ENCODE measurements around the gene AKR1C8. TPM values are rescaled to one million over a fixed set of nuclear protein-coding genes. Genes with fewer than 3 reads are reported as not detected.

Gene AKR1C8
- total RNA-seq, 1 experiment from 2014 or later, result not detected

DNA sequence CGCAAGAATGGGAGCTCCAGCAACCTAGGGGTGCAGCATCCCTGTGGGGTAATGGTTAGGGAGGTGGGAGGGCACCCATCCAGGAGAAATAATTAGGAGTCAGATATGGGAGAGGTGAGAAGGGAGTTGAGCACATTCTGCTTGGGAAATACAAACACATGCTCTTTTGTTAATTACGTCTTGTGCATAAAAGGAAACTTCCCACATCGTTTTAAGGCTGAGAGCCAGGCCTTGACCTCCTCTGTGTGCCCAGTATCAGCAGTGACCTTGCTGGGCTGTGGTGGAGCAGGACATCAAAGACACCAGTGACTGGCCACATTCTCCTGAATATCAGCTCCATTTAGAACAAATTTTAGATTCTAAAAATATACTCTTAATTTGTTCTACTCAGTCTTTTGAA, 34.3 kb upstream of the AKR1C8 start:
- intact Hi-C loops (cut with micrococcal nuclease), result no loop called here
- POLR2A ChIA-PET, result no interaction called here

More for the DNA sequence above, 34.3 kb upstream of the AKR1C8 start:
- Histone ChIP-seq H3K9me2 (ENCODE audit: insufficient read depth) (no peaks in the 10 kb centered on the region), H3K79me2 (ENCODE audit: insufficient read depth, low read length) (no peaks in the 10 kb centered on the region), H3K27me3 (ENCODE audit: insufficient read depth, low read length) (no peaks in the 10 kb centered on the region), H3K27ac (ENCODE audit: low read depth, low read length) (no peak overlapping the region), H3K9ac (ENCODE audit: low read length) (no peak overlapping the region), H4K20me1 (ENCODE audit: insufficient read depth) (no peaks in the 10 kb centered on the region), H3K4me1 (ENCODE audit: control insufficient read depth in 1 of 2, insufficient read depth in 2 of 2, low read length in 2 of 2) (no peaks in the 10 kb centered on the region), H3K4me3 (replicated peaks in 1 of 2; ENCODE audit: low read depth in 1 of 2, low read length in 2 of 2) (no peak overlapping the region), H3K4me2 (ENCODE audit: low read length) (no peak overlapping the region), H2AFZ (ENCODE audit: low read depth, low read length, poor library complexity, severe bottlenecking) (no peak overlapping the region), H3K9me3 (ENCODE audit: control insufficient read depth in 1 of 2, insufficient read depth in 1 of 2, low read depth in 1 of 2, low read length in 2 of 2) (no peaks in the 10 kb centered on the region), H3K36me3 (ENCODE audit: control insufficient read depth in 1 of 2, insufficient read depth in 2 of 2, low read length in 2 of 2) (no peaks in the 10 kb centered on the region)
- ATAC-seq (no peak), DNase-seq (ENCODE audit: low read depth, low spot score) (no peak)
- ChIA-PET CTCF (no interaction called here), RAD21 (ENCODE audit: low non-redundant PET in 1 of 2, low total read pairs in 2 of 2, uncharacterized antibody in 2 of 2, unreplicated experiment in 2 of 2) (no interaction called here)
- no TSS peak for BruUV-seq (replicated peaks)
- TF ChIP-seq FOSL1 (IDR thresholded peaks at IDR 0.05; ENCODE audit: low read depth) (no peak), EZH2 (IDR thresholded peaks at IDR 0.05) (no peak), SRF (IDR thresholded peaks at IDR 0.05; ENCODE audit: low read depth) (no peak), SIN3A (IDR thresholded peaks at IDR 0.05; ENCODE audit: low read depth) (no peak), EGR1 (IDR thresholded peaks at IDR 0.05; ENCODE audit: low read depth) (no peak), CBX3 (IDR thresholded peaks at IDR 0.05; ENCODE audit: low read depth) (no peak), YY1 (IDR thresholded peaks at IDR 0.05; ENCODE audit: extremely low read depth, insufficient replicate concordance, low read depth, low read length) (no peak), EZH2phosphoT487 (IDR thresholded peaks at IDR 0.05; ENCODE audit: borderline replicate concordance) (no peak), ZFX (IDR thresholded peaks at IDR 0.05) (no peak), SP1 (IDR thresholded peaks at IDR 0.05; ENCODE audit: low read depth) (no peak), ELF1 (IDR thresholded peaks at IDR 0.05; ENCODE audit: borderline replicate concordance, low read depth) (no peak), ZNF274 (IDR thresholded peaks at IDR 0.05; ENCODE audit: low read depth, low read length) (no peak), CEBPB (IDR thresholded peaks at IDR 0.05; ENCODE audit: low read depth) (no peak), POLR2AphosphoS5 (IDR thresholded peaks at IDR 0.05; ENCODE audit: low read depth, low read length) (no peak), RAD21 (IDR thresholded peaks at IDR 0.05; ENCODE audit: low read depth) (no peak)
- TF ChIP-seq, protein P1, sequence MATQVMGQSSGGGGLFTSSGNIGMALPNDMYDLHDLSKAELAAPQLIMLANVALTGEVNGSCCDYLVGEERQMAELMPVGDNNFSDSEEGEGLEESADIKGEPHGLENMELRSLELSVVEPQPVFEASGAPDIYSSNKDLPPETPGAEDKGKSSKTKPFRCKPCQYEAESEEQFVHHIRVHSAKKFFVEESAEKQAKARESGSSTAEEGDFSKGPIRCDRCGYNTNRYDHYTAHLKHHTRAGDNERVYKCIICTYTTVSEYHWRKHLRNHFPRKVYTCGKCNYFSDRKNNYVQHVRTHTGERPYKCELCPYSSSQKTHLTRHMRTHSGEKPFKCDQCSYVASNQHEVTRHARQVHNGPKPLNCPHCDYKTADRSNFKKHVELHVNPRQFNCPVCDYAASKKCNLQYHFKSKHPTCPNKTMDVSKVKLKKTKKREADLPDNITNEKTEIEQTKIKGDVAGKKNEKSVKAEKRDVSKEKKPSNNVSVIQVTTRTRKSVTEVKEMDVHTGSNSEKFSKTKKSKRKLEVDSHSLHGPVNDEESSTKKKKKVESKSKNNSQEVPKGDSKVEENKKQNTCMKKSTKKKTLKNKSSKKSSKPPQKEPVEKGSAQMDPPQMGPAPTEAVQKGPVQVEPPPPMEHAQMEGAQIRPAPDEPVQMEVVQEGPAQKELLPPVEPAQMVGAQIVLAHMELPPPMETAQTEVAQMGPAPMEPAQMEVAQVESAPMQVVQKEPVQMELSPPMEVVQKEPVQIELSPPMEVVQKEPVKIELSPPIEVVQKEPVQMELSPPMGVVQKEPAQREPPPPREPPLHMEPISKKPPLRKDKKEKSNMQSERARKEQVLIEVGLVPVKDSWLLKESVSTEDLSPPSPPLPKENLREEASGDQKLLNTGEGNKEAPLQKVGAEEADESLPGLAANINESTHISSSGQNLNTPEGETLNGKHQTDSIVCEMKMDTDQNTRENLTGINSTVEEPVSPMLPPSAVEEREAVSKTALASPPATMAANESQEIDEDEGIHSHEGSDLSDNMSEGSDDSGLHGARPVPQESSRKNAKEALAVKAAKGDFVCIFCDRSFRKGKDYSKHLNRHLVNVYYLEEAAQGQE (IDR thresholded peaks at IDR 0.05; ENCODE audit: low read depth), result no peak
- TF ChIP-seq, protein P2, sequence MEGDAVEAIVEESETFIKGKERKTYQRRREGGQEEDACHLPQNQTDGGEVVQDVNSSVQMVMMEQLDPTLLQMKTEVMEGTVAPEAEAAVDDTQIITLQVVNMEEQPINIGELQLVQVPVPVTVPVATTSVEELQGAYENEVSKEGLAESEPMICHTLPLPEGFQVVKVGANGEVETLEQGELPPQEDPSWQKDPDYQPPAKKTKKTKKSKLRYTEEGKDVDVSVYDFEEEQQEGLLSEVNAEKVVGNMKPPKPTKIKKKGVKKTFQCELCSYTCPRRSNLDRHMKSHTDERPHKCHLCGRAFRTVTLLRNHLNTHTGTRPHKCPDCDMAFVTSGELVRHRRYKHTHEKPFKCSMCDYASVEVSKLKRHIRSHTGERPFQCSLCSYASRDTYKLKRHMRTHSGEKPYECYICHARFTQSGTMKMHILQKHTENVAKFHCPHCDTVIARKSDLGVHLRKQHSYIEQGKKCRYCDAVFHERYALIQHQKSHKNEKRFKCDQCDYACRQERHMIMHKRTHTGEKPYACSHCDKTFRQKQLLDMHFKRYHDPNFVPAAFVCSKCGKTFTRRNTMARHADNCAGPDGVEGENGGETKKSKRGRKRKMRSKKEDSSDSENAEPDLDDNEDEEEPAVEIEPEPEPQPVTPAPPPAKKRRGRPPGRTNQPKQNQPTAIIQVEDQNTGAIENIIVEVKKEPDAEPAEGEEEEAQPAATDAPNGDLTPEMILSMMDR (IDR thresholded peaks at IDR 0.05 in 2 of 3, conservative IDR thresholded peaks at IDR 0.05 in 1 of 3; ENCODE audit: borderline replicate concordance in 1 of 3, insufficient read depth in 1 of 3, low read depth in 2 of 3, low read length in 2 of 3), result no peak

Measured in HCT116 (cell line).